HG03045 (cell line): ENCODE measurements around the gene BCAP31.

Experiments used
- ATAC-seq: cut with Tn5 transposase; IDR thresholded peaks from one replicate; pipeline ENCODE4 v1.9.1; 2021; ENCODE audit warnings: mild to moderate bottlenecking, moderate library complexity; ENCODE audit not compliant: unreplicated experiment

Gene BCAP31

GRCh38 chrX:153724252-153725038 lies at the start of gene BCAP31, which contains the start of gene ABCD1:
TSS of gene BCAP31 (minus strand) at chrX:153724387. CDS start at chrX:153723244, 1,143 bp downstream.
TSS of gene ABCD1 (plus strand) at chrX:153724856. CDS start at chrX:153725267, 411 bp downstream.
- peak; percentile 52 for ATAC-seq

- no peak for ATAC-seq
Observed at GRCh38 chrX:153773218-153773611, 49.0 kb upstream of the BCAP31 start.

GRCh38 chrX:153772316-153773217 lies 48.4 kb upstream of the BCAP31 start:
- ATAC-seq: no peak

- ATAC-seq: no peak
Observed at GRCh38 chrX:153771415-153772315, 47.5 kb upstream of the BCAP31 start.

- ATAC-seq: no peak
Observed at GRCh38 chrX:153770601-153771414, 46.6 kb upstream of the BCAP31 start.

- ATAC-seq: no peak
Observed at GRCh38 chrX:153769865-153770600, 45.8 kb upstream of the BCAP31 start.

- no peak for ATAC-seq
Observed at GRCh38 chrX:153769158-153769864, 45.1 kb upstream of the BCAP31 start.

GRCh38 chrX:153768311-153769157 lies 44.3 kb upstream of the BCAP31 start:
- ATAC-seq: no peak

- ATAC-seq: no peak
Observed at GRCh38 chrX:153767674-153768055, 43.5 kb upstream of the BCAP31 start.

- ATAC-seq: no peak
Observed at GRCh38 chrX:153766871-153767673, 42.9 kb upstream of the BCAP31 start.

- no peak for ATAC-seq
Observed at GRCh38 chrX:153766098-153766817, 42.1 kb upstream of the BCAP31 start.

GRCh38 chrX:153765138-153766079 lies 41.2 kb upstream of the BCAP31 start:
- no peak for ATAC-seq

- no peak for ATAC-seq
Observed at GRCh38 chrX:153764786-153765137, 40.6 kb upstream of the BCAP31 start.

GRCh38 chrX:153763989-153764755 lies 40.0 kb upstream of the BCAP31 start, which contains the start of gene PLXNB3:
TSS of gene PLXNB3 (plus strand) at chrX:153764249. CDS start at chrX:153765536, 1,287 bp downstream.
- ATAC-seq: no peak
